Measurements from ENCODE around the gene PALM2AKAP2. TPM values are rescaled to one million over a fixed set of nuclear protein-coding genes. Genes with fewer than 3 reads are reported as not detected.

The PALM2AKAP2 gene
- total and polyA plus RNA-seq, 2 donors (not counting 3 experiments of a cell fraction or from before 2014, with no cell fraction given) = 0.01 TPM; not detected in 1

DNA sequence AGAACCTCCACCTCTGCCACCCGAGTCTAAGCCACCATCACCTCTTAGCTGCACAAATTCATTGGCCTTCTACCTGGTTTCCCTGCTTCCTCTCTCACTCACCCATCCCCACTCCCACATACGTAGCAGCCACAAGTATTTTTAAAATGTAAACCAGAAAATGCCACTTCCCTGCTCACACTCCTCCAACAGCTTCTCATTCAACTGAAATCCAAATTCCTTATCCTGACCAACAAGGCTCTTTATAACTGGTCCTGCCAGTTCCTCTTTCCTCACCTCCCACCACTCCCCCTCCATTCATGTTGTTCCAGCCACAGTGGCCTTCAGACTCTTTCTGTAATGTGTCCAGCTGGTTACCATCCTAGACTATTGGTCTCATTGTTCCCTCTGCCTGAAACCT, 25.0 kb upstream of the PALM2AKAP2 start:
- no peak for TF ChIP-seq POLR2A (IDR thresholded peaks at IDR 0.05; ENCODE audit: low read depth, low read length)
- TF ChIP-seq, protein P1, sequence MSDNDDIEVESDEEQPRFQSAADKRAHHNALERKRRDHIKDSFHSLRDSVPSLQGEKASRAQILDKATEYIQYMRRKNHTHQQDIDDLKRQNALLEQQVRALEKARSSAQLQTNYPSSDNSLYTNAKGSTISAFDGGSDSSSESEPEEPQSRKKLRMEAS (IDR thresholded peaks at IDR 0.05; ENCODE audit: insufficient read depth, insufficient read length) = no peak
- no peak for TF ChIP-seq MYC (IDR thresholded peaks at IDR 0.05; ENCODE audit: low read depth, low read length)
- no peak for TF ChIP-seq FOS (IDR thresholded peaks at IDR 0.05; ENCODE audit: borderline replicate concordance, insufficient read depth, low read length)
- Histone ChIP-seq H3K4me3 (replicated peaks in 1 of 3; ENCODE audit: insufficient read depth in 1 of 3, low read depth in 1 of 3, low read length in 3 of 3) (no peak overlapping the region), H3K79me2 (ENCODE audit: control insufficient read depth, insufficient read depth, low read length) (no peaks in the 10 kb centered on the region), H3K9me1 (replicated peaks; ENCODE audit: control insufficient read depth, extremely low read depth, insufficient read depth, low read length) (no peaks in the 10 kb centered on the region), H3K4me2 (ENCODE audit: insufficient read depth, low read length) (no peak overlapping the region), H3K27ac (ENCODE audit: insufficient read depth, low read depth, low read length) (no peak overlapping the region), H3K4me1 (ENCODE audit: control insufficient read depth, extremely low read depth, insufficient read depth, low read length) (no peaks in the 10 kb centered on the region), H3K27me3 (ENCODE audit: control insufficient read depth in 2 of 2, insufficient read depth in 2 of 2, low read length in 2 of 2) (no peaks in the 10 kb centered on the region), H3K9me3 (replicated peaks; ENCODE audit: control insufficient read depth, insufficient read depth, low read length) (no peaks in the 10 kb centered on the region), H3K36me3 (ENCODE audit: control insufficient read depth in 2 of 2, extremely low read depth in 1 of 2, insufficient read depth in 2 of 2, low read length in 2 of 2) (no peaks in the 10 kb centered on the region), H3K9ac (replicated peaks; ENCODE audit: extremely low read depth, insufficient read depth, low read length) (no peak overlapping the region), H2AFZ (ENCODE audit: low read depth, low read length) (no peak overlapping the region), H4K20me1 (replicated peaks; ENCODE audit: control insufficient read depth, extremely low read depth, insufficient read depth, low read length) (no peaks in the 10 kb centered on the region)
- no peak for DNase-seq (ENCODE audit: low read depth, low spot score)
- no TSS peak for BruUV-seq (replicated peaks)
- dilution Hi-C loops (cut with MboI; ENCODE audit: extremely low pct_ligation_motif_present, low sequenced_read_pairs) = no loop called here
- ChIA-PET POLR2A (no interaction called here), CTCF (no interaction called here)
- FAIRE-seq = no peak
- intact Hi-C loops (cut with micrococcal nuclease) = no loop called here

DNA sequence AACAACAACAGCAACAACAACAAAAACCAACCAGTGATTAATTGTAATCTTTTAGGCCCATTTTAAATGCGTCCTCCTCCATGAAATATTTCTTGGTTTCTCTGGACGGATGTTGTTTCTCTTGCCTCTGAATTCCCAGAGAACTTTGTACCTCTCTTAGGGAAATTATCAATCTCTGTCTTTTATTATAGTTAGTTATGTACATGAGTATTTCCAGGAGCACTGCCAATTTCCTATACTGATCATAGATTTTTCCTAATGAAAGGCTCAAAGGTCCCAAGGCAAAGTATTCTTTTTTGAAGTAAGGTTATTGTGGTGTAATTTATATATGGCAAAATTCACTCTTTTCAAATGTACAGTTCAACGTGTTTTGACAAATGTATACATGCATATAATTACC, 20.4 kb upstream of the PALM2AKAP2 start:
- no peaks in the 10 kb centered on the region for H3K9me1 ChIP-seq (replicated peaks; ENCODE audit: control insufficient read depth, extremely low read depth, insufficient read depth, low read length)
- DNase-seq (ENCODE audit: low read depth, low spot score) (no peak), FAIRE-seq (no peak)
- no peaks in the 10 kb centered on the region for H3K4me1 ChIP-seq (ENCODE audit: control insufficient read depth, extremely low read depth, insufficient read depth, low read length)
- no TSS peak for BruUV-seq (replicated peaks)
- no peak for TF ChIP-seq GATA2 (IDR thresholded peaks at IDR 0.05; ENCODE audit: insufficient read depth, insufficient read length, low read depth, low read length)
- H3K79me2 ChIP-seq (ENCODE audit: control insufficient read depth, insufficient read depth, low read length) = no peaks in the 10 kb centered on the region
- no peaks in the 10 kb centered on the region for H3K27me3 ChIP-seq (ENCODE audit: control insufficient read depth in 2 of 2, insufficient read depth in 2 of 2, low read length in 2 of 2)
- dilution Hi-C loops (cut with MboI; ENCODE audit: extremely low pct_ligation_motif_present, low sequenced_read_pairs) = no loop called here
- no peak overlapping the region for H3K4me2 ChIP-seq (ENCODE audit: insufficient read depth, low read length)
- POLR2A ChIA-PET = no interaction called here
- H2AFZ ChIP-seq (ENCODE audit: low read depth, low read length) = no peak overlapping the region
- no peak overlapping the region for H3K9ac ChIP-seq (replicated peaks; ENCODE audit: extremely low read depth, insufficient read depth, low read length)
- H3K4me3 ChIP-seq (replicated peaks in 1 of 3; ENCODE audit: insufficient read depth in 1 of 3, low read depth in 1 of 3, low read length in 3 of 3) = no peak overlapping the region
- no peak overlapping the region for H3K27ac ChIP-seq (ENCODE audit: insufficient read depth, low read depth, low read length)
- CTCF ChIA-PET = no interaction called here
- intact Hi-C loops (cut with micrococcal nuclease) = no loop called here
- no peaks in the 10 kb centered on the region for H4K20me1 ChIP-seq (replicated peaks; ENCODE audit: control insufficient read depth, extremely low read depth, insufficient read depth, low read length)
- no peaks in the 10 kb centered on the region for H3K9me3 ChIP-seq (replicated peaks; ENCODE audit: control insufficient read depth, insufficient read depth, low read length)
- no peaks in the 10 kb centered on the region for H3K36me3 ChIP-seq (ENCODE audit: control insufficient read depth in 2 of 2, extremely low read depth in 1 of 2, insufficient read depth in 2 of 2, low read length in 2 of 2)
